ENCODE data around the gene CD300LB. TPM values are rescaled to one million over a fixed set of nuclear protein-coding genes. Genes with fewer than 3 reads are reported as not detected.
A peak's percentile ranks its signal among the peaks of the same experiment; 100 is the strongest.

The CD300LB gene
- total RNA-seq, 1 donor from 2014 or later: not detected

DNA sequence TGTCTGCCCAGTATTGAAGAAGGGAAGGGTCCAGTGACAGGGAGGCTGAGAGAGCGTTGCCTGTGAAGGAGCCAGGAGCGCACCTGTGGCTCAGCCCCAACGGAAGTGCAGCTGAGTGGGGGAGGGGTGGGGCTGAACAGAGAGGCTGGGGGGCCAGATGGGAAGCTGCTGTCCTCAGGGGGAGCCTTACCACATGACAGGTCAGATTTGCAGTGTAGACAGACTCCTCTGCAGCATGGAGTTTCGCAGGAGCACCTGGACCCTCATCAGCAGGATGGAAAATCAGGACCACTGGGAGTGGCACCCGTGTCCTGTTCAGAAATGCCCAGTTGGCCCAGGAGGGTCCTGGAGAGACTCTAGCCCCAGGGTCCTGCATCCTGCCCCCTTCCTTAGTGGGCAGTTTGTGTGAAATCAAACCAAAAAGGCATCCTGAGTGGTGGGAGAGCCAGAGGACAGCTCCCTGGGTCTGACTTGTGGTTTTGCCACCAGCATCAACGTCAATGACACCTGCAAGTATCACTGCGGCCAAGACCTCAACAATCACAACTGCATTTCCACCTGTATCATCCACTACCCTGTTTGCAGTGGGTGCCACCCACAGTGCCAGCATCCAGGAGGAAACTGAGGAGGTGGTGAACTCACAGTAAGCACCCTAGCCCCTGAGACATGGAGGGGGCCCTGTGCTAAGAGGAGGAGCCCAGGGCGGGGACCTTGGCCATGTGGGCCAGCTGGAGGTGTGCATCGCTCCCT is 57.1 kb downstream of the CD300LB start:
- Mint-ChIP-seq H3K36me3 (ENCODE audit: low read depth) (peaks cover 69% of the 10 kb centered on the region), H3K27me3 (ENCODE audit: insufficient read depth) (no peaks in the 10 kb centered on the region), H3K27ac (peak overlapping the region; percentile 50), H3K9me3 (peaks cover 16% of the 10 kb centered on the region), H3K4me3 (peak overlapping the region; percentile 53), H3K4me1 (ENCODE audit: low read depth) (peaks cover 70% of the 10 kb centered on the region)
- DNase-seq (ENCODE audit: low spot score): no peak
- intact Hi-C loops (cut with micrococcal nuclease): loop anchor here (10.0 kb wide), 1 partner anchor 261 kb away; the partner anchor contains the start of gene RAB37

DNA sequence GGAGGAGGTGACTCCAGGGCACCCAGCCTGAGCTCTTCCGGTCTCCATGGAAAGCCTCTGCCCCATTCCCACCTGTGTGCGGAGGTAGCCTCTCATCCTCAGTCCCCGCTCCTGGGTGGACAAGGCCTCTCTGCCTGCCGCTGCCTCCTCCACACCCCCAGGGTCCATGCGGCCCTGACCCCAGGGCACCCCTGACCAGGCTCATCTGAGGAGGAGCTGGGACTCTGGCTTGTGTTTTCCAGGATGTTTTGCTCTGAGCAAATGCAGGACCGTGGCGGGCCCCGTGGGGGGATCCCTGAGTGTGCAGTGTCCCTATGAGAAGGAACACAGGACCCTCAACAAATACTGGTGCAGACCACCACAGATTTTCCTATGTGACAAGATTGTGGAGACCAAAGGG is 58.0 kb downstream of the CD300LB start:
- H3K4me3 Mint-ChIP-seq: peak overlapping the region; percentile 53
- H3K27ac Mint-ChIP-seq: peak overlapping the region; percentile 16
- H3K9me3 Mint-ChIP-seq: peaks cover 16% of the 10 kb centered on the region
- peaks cover 65% of the 10 kb centered on the region for H3K4me1 Mint-ChIP-seq (ENCODE audit: low read depth)
- intact Hi-C loops (cut with micrococcal nuclease): loop anchor here (10.0 kb wide), 1 partner anchor 262 kb away; the partner anchor contains the start of gene RAB37
- no peak for DNase-seq (ENCODE audit: low spot score)
- peaks cover 62% of the 10 kb centered on the region for H3K36me3 Mint-ChIP-seq (ENCODE audit: low read depth)
- H3K27me3 Mint-ChIP-seq (ENCODE audit: insufficient read depth): no peaks in the 10 kb centered on the region

DNA sequence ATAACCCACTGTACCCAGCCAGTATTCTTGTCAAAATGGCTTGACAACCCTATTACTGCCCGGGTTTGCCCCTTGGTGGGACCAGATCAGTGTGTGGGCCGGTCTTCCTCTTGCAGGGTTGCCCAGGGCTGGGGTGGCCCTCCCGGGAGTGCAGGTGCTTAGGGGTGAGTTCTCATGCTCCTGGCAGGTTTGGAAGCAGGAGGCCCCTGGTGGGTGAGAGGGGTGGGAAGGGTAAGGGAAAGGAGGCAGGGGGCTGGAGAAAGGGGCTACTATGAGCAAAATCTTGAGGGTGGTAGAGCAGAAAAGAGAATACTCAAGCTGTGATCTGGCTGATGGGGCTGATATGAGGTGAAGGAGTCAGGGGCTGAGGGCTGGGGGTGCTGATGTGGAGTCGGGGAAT is 58.4 kb downstream of the CD300LB start:
- intact Hi-C loops (cut with micrococcal nuclease): loop anchor here (10.0 kb wide), 1 partner anchor 262 kb away; the partner anchor contains the start of gene RAB37
- Mint-ChIP-seq H3K4me3 (no peak overlapping the region), H3K27me3 (ENCODE audit: insufficient read depth) (no peaks in the 10 kb centered on the region), H3K4me1 (ENCODE audit: low read depth) (peaks cover 61% of the 10 kb centered on the region), H3K27ac (peak overlapping the region; percentile 16), H3K9me3 (peaks cover 16% of the 10 kb centered on the region), H3K36me3 (ENCODE audit: low read depth) (peaks cover 58% of the 10 kb centered on the region)
- no peak for DNase-seq (ENCODE audit: low spot score)

DNA sequence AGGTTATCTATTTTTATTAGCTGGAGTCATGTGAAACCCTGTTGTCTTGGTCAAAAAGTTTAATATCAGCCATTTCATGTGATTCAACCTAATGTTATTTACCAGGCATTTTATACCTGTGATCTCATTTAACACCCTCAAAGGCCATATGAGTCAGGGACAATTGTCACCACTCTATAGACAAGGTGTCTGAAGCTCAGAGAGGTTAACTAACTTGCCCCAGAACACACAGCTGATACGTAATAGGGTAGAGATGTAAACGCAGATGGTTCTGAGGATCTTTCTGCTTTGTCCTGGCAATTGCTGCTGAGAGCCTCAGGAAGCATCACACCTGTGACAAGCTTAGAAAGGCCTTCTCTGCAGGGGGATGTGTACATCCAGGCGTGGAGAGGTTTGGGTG is 59.9 kb downstream of the CD300LB start:
- DNase-seq (ENCODE audit: low spot score): no peak
- H3K9me3 Mint-ChIP-seq: peaks cover 16% of the 10 kb centered on the region
- H3K4me3 Mint-ChIP-seq: peak overlapping the region; percentile 40
- intact Hi-C loops (cut with micrococcal nuclease): loop anchor here (10.0 kb wide), 1 partner anchor 263 kb away; the partner anchor contains the start of gene RAB37
- no peaks in the 10 kb centered on the region for H3K27me3 Mint-ChIP-seq (ENCODE audit: insufficient read depth)
- H3K4me1 Mint-ChIP-seq (ENCODE audit: low read depth): peaks cover 62% of the 10 kb centered on the region
- peaks cover 50% of the 10 kb centered on the region for H3K36me3 Mint-ChIP-seq (ENCODE audit: low read depth)
- H3K27ac Mint-ChIP-seq: peak overlapping the region; percentile 64

Other genes with a start within 250 kb of the CD300LB start
- gene KIF19, start 205.2 kb downstream of the CD300LB start, total RNA-seq: 0.10 and 0.13 TPM in 2 replicates
- not detected in 2 replicates for gene BTBD17, start 169.6 kb downstream of the CD300LB start, total RNA-seq
- not detected in 2 replicates for gene GPR142, start 164.0 kb downstream of the CD300LB start, total RNA-seq
- 0.86 TPM in 1 of 2 replicates, not detected in the other for gene GPRC5C, start 99.4 kb downstream of the CD300LB start, total RNA-seq
- 9.8 and 10.4 TPM in 2 replicates for gene CD300A, start 64.8 kb downstream of the CD300LB start, total RNA-seq
- 0.32 and 0.41 TPM in 2 replicates for gene CD300C, start 14.6 kb upstream of the CD300LB start, total RNA-seq
- gene CD300H, start 36.0 kb upstream of the CD300LB start, total RNA-seq: not detected in 2 replicates
- gene CD300LD, start 60.8 kb upstream of the CD300LB start, total RNA-seq: not detected in 2 replicates
- gene CD300E, start 92.3 kb upstream of the CD300LB start, total RNA-seq: not detected in 2 replicates
- gene CD300LF, start 181.4 kb upstream of the CD300LB start, total RNA-seq: not detected in 2 replicates
- gene RAB37, start 205.8 kb upstream of the CD300LB start, total RNA-seq: 6.0 and 6.1 TPM in 2 replicates
- gene NHERF1, start 217.2 kb upstream of the CD300LB start, total RNA-seq: 142 and 153 TPM in 2 replicates
- 69.0 and 70.8 TPM in 2 replicates for gene NAT9, start 244.9 kb upstream of the CD300LB start, total RNA-seq

All from activated T-helper 1 cell treated with anti-CD3 and anti-CD28 coated beads, Interleukin-12 subunit alpha, Interleukin-12 subunit beta, Interleukin-2, Interleukin-4 antibody, amounts not matched to agents 30 ng/mL and 10 ng/mL and 1 ng/mL, durations not matched to agents 14 hours and 24 hours and 36 hours (primary cell).